HepG2 (cell line): ENCODE results near the gene CYP27B1. TPM values are rescaled to one million over a fixed set of nuclear protein-coding genes. Genes with fewer than 3 reads are reported as not detected.
A peak's percentile ranks its signal among the peaks of the same experiment; 100 is the strongest.

Experiments
- ATAC-seq: fragments of 200-7000 bp; cut with Tn5 transposase; 3 replicates; pipeline ENCODE4 v1.9.1; 2020; ENCODE audit warnings: mild to moderate bottlenecking, moderate library complexity
- BruUV-seq: library from RNA; stranded (reverse); fragments of 400-500 nt; replicated peaks from 2 replicates; lab custom pipeline; 2021; lab: Mats Ljungman, UMichigan
- CTCF ChIA-PET: fragments of 300-600 bp; formaldehyde crosslinking; extraction: SDS; loops from one replicate; lab custom pipeline; 2021; ENCODE audit warnings: low total read pairs, inconsistent platforms, low intra/inter-chr PET ratio; lab: Yijun Ruan, JAX
- POLR2A ChIA-PET: fragments of 350-600 bp; sonication (Branson Sonifier 250); formaldehyde crosslinking; loops from one replicate; lab custom pipeline; 2020; ENCODE audit warnings: antibody characterized with exemption, inconsistent platforms; lab: Yijun Ruan, JAX
- DNase-seq: peaks from one replicate; pipeline ENCODE4 v3.0.0-alpha.2; 2015; ENCODE audit warnings: low spot score
- FAIRE-seq: peaks from 3 replicates; lab custom pipeline; 2011; peaks lifted over from hg19 to GRCh38; lab: Jason Lieb, UNC
- H2AFZ ChIP-seq: one replicate; pipeline ENCODE4 v1.6.1; 2011; ENCODE audit warnings: low read length, inconsistent platforms
- H3K27ac ChIP-seq: fragments of 300-600 bp; 3 replicates; pipeline ENCODE4 v1.8.0; 2011; ENCODE audit warnings: mixed run types, mild to moderate bottlenecking, mixed read lengths, low read length, inconsistent platforms; ENCODE audit not compliant: insufficient read depth; ENCODE audit errors: extremely low read length
- H3K27me3 ChIP-seq, 2 experiments: fragments of 200-600 bp in 1 of 2; 2 replicates in 1 of 2; 3 replicates in 1 of 2; pipeline versions ENCODE4 v1.6.0 to v1.8.0; 2011; ENCODE audit warnings: low read length in 2 of 2, mild to moderate bottlenecking in 2 of 2, moderate library complexity in 2 of 2, inconsistent platforms in 1 of 2; ENCODE audit not compliant: insufficient read depth in 2 of 2, control insufficient read depth in 1 of 2
- H3K36me3 ChIP-seq, 2 experiments: fragments of 200-600 bp in 1 of 2; replicated peaks in 1 of 2; 2 replicates in 1 of 2; 3 replicates in 1 of 2; pipeline versions ENCODE4 v1.5.1 to v1.8.0; 2011; ENCODE audit warnings: low read length in 2 of 2, inconsistent platforms in 1 of 2; ENCODE audit not compliant: insufficient read depth in 2 of 2, control insufficient read depth in 1 of 2
- H3K4me1 ChIP-seq: 2 replicates; pipeline ENCODE4 v1.5.1; 2012; ENCODE audit warnings: low read length, inconsistent platforms; ENCODE audit not compliant: insufficient read depth
- H3K4me2 ChIP-seq: 2 replicates; pipeline ENCODE4 v1.6.0; 2011; ENCODE audit warnings: low read depth, low read length, inconsistent platforms
- H3K4me3 ChIP-seq, 3 experiments: fragments of 200-600 bp in 1 of 3; sonication (generic), shearing (Covaris generic) in 1 of 3; replicated peaks in 1 of 3; 2 replicates each; pipeline ENCODE4 v1.5.1; 2011 to 2016; ENCODE audit warnings: low read length in 3 of 3, inconsistent platforms in 2 of 3, low read depth in 2 of 3, mild to moderate bottlenecking in 2 of 3, control low read depth in 1 of 3, mixed read lengths in 1 of 3; ENCODE audit not compliant: insufficient read depth in 1 of 3
- H3K79me2 ChIP-seq: one replicate; pipeline ENCODE4 v1.6.1; 2011; ENCODE audit warnings: low read length, inconsistent platforms; ENCODE audit not compliant: insufficient read depth
- H3K9ac ChIP-seq: 2 replicates; pipeline ENCODE4 v1.6.0; 2011; ENCODE audit warnings: mild to moderate bottlenecking, low read depth, low read length, inconsistent platforms; ENCODE audit not compliant: insufficient read depth
- H3K9me3 ChIP-seq: 2 replicates; pipeline ENCODE4 v1.5.1; 2012; ENCODE audit warnings: mild to moderate bottlenecking, low read length
- H4K20me1 ChIP-seq: 2 replicates; pipeline ENCODE4 v1.6.0; 2011; ENCODE audit warnings: inconsistent platforms, mild to moderate bottlenecking, low read length, moderate library complexity; ENCODE audit not compliant: insufficient read depth
- HMGA1 ChIP-seq: sonication (generic); formaldehyde crosslinking; conservative IDR thresholded peaks from 2 replicates; pipeline ENCODE4 v1.4.0; 2020; ENCODE audit warnings: missing genetic modification reagents
- MIER2 ChIP-seq: IDR thresholded peaks from 2 replicates; pipeline ENCODE4 v1.6.1; 2016; ENCODE audit warnings: missing biosample characterization, missing genetic modification reagents
- MIER3 ChIP-seq: IDR thresholded peaks from 2 replicates; pipeline ENCODE4 v1.6.1; 2016; ENCODE audit warnings: missing compliant biosample characterization, borderline replicate concordance
- NONO ChIP-seq, 2 experiments: fragments of 450-650 bp in 1 of 2; sonication (generic) in 1 of 2; formaldehyde crosslinking in 1 of 2; IDR thresholded peaks in 1 of 2; conservative IDR thresholded peaks in 1 of 2; 2 replicates each; pipeline versions ENCODE4 v1.6.1 to v1.8.0; 2017 to 2022; ENCODE audit warnings: mild to moderate bottlenecking in 1 of 2, missing genetic modification reagents in 1 of 2, moderate library complexity in 1 of 2
- SMC3 ChIP-seq: IDR thresholded peaks from 2 replicates; pipeline ENCODE4 v1.6.1; 2011; ENCODE audit warnings: low read length, improper control_type of control experiment
- STAG1 ChIP-seq: sonication (generic); formaldehyde crosslinking; IDR thresholded peaks from 2 replicates; pipeline ENCODE4 v1.4.0; 2020; ENCODE audit warnings: missing genetic modification reagents
- ZNF383 ChIP-seq: sonication (generic); formaldehyde crosslinking; IDR thresholded peaks from 2 replicates; pipeline ENCODE4 v1.4.0; 2020; ENCODE audit warnings: missing genetic modification reagents, mild to moderate bottlenecking, borderline replicate concordance
- ZNF501 ChIP-seq: sonication (generic); formaldehyde crosslinking; IDR thresholded peaks from 2 replicates; pipeline ENCODE4 v1.5.1; 2020; ENCODE audit warnings: mild to moderate bottlenecking, moderate library complexity, missing genetic modification reagents
- whole genome bisulfite sequencing: methylation state at CpG from one replicate; pipeline ENCODE4 v1.1.6; 2017; ENCODE audit warnings: low lambda C conversion rate; 5-methylcytosine and 5-hydroxymethylcytosine counted together
- in situ Hi-C: cut with HindIII; loops from 2 replicates; pipeline ENCODE4 v1.10.0; 2017; ENCODE audit warnings: low pct_unique_long_range_greater_than_20kb; ENCODE audit not compliant: extremely low pct_ligation_motif_present
- intact Hi-C: fragments of 100-400 bp; cut with micrococcal nuclease; formaldehyde crosslinking; loops from one replicate; pipeline ENCODE4 v1.10.0; 2022; ENCODE audit not compliant: unreplicated experiment
- polyA plus RNA-seq, 8 experiments: library from polyadenylated mRNA; depleted of rRNA in 3 of 8; stranded (reverse) in 7 of 8; unstranded in 1 of 8; fragments of >200 nt; fragmentation: Illumina TruSeq in 4 of 8; extraction: Trizol in 4 of 8; gene quantifications; 2 replicates each; pipeline versions ENCODE4 v1.2.1 to v1.2.3, GENCODE V29; 2011 to 2016; ENCODE audit warnings: low read depth in 4 of 8, missing spikeins in 1 of 8, mixed read lengths in 1 of 8; ENCODE audit not compliant: insufficient read depth in 1 of 8
- total RNA-seq, 5 experiments: library from RNA; depleted of rRNA; stranded (reverse); fragments of >200 nt; fragmentation: Illumina TruSeq; extraction: Trizol; gene quantifications; 2 replicates each; pipeline ENCODE4 v1.2.3, GENCODE V29; 2016; ENCODE audit warnings: low read depth in 1 of 5
- TF ChIP-seq, protein P1 (sequence below): sonication (generic); formaldehyde crosslinking; IDR thresholded peaks from 2 replicates; pipeline ENCODE4 v1.5.0; 2020; ENCODE audit warnings: mild to moderate bottlenecking, missing genetic modification reagents, moderate library complexity

CYP27B1 gene
- total and polyA plus RNA-seq, 2 of the 13 experiments (the other 11 are each of a cell fraction or from before 2014, with no cell fraction given): 2.3 to 3.0 TPM

GRCh38 chr12:57759360-57759980, 7.4 kb downstream of the CYP27B1 start:
- BruUV-seq: no TSS peak
- no peak overlapping the region for H2AFZ ChIP-seq
- H3K9ac ChIP-seq: no peak overlapping the region
- no peaks in the 10 kb centered on the region for H3K27me3 ChIP-seq
- FAIRE-seq: peak; percentile 78
- H3K79me2 ChIP-seq: peaks cover 3% of the 10 kb centered on the region
- H3K4me2 ChIP-seq: no peak overlapping the region
- in situ Hi-C loops (no loop called here), intact Hi-C loops (no loop called here)
- TF ChIP-seq ZNF383 (CRISPR knock-in tag) (no peak), HMGA1 (CRISPR knock-in tag) (no peak), STAG1 (CRISPR knock-in tag) (peak; percentile 32), ZNF501 (CRISPR knock-in tag) (no peak), SMC3 (0 out of 2 replicates have a peak, but pooled peaks have one; percentile 8), NONO (IDR thresholded peaks at IDR 0.05) (no peak), NONO (CRISPR knock-in tag; conservative IDR thresholded peaks at IDR 0.05) (no peak), MIER3 (CRISPR knock-in tag) (no peak), MIER2 (0 out of 2 replicates have a peak, but pooled peaks have one; percentile 21)
- TF ChIP-seq, protein P1, sequence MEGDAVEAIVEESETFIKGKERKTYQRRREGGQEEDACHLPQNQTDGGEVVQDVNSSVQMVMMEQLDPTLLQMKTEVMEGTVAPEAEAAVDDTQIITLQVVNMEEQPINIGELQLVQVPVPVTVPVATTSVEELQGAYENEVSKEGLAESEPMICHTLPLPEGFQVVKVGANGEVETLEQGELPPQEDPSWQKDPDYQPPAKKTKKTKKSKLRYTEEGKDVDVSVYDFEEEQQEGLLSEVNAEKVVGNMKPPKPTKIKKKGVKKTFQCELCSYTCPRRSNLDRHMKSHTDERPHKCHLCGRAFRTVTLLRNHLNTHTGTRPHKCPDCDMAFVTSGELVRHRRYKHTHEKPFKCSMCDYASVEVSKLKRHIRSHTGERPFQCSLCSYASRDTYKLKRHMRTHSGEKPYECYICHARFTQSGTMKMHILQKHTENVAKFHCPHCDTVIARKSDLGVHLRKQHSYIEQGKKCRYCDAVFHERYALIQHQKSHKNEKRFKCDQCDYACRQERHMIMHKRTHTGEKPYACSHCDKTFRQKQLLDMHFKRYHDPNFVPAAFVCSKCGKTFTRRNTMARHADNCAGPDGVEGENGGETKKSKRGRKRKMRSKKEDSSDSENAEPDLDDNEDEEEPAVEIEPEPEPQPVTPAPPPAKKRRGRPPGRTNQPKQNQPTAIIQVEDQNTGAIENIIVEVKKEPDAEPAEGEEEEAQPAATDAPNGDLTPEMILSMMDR (CRISPR knock-in tag): peak; percentile 60
- no peaks in the 10 kb centered on the region for H3K9me3 ChIP-seq
- 0 out of 2 replicates have a peak, but pooled peaks cover 2% of the 10 kb centered on the region for H4K20me1 ChIP-seq
- ChIA-PET POLR2A (interaction anchor here (1.1 to 3.5 kb wide), 2 partner anchors 13 to 23 kb away, joined by 3 to 11 read pairs; partner anchors contain the start of genes EEF1AKMT3, METTL1 and TSFM), CTCF (interaction anchor here (2.3 kb wide), 1 partner anchor 146 kb away, joined by 10 read pairs; no protein-coding TSS in a partner anchor)
- H3K4me1 ChIP-seq: peaks cover 24% of the 10 kb centered on the region
- peak; percentile 53 for DNase-seq
- no peak overlapping the region for H3K27ac ChIP-seq
- no peaks in the 10 kb centered on the region; a peak in 1 of 5 replicates for H3K36me3 ChIP-seq
- no peak overlapping the region for H3K4me3 ChIP-seq
- WGBS: 25% methylated on average over 3 of the region's 3 CpGs
- ATAC-seq: peak; percentile 47
